Erythroblast (primary cell): ENCODE data around the gene DYNLT2.

Experiments
- GATA1 ChIP-seq: IDR thresholded peaks from 2 replicates; pipeline ENCODE4 v1.6.1; 2011; ENCODE audit warnings: low read depth, mild to moderate bottlenecking, control low read depth, low read length, moderate library complexity
- POLR2A ChIP-seq: IDR thresholded peaks from 2 replicates; pipeline ENCODE4 v1.6.1; 2011; ENCODE audit warnings: mild to moderate bottlenecking, low read length

DNA sequence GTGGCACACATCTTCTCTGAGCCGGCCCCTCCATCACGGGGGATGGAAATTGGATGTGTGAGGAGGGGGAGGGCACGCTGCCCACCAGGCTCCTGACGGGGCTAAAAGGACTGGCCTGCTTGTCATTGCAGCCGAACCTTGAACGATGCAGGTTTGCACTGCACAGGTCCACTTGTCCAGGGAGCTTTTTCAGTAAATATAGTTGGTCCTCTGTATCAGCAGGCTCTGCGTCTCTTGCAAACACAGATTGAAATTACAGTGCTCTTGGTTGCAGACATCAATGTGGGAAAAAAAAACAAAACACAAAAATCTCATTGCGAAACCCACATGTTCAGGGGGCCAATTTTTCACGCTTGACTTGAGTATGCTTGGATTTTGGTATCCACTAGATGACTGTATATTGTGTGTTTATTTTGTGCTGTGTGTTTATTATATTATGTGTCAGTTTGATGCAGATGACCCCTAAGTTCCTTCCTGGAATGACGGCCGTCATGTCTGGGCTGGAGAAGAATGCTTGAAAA is 29.3 kb upstream of the DYNLT2 start:
- TF ChIP-seq POLR2A (no peak), GATA1 (no peak)
